Transverse colon (tissue), 3 donors: ENCODE data around the gene NOLC1.

Experiments used
- POLR2A ChIP-seq: fragments of 450-650 bp; IDR thresholded peaks from one replicate; pipeline ENCODE4 v1.6.1; 2016; ENCODE audit warnings: antibody characterized with exemption, mild to moderate bottlenecking, moderate library complexity
- TF ChIP-seq, protein P1 (sequence below), 5 experiments: fragments of 200-600 bp in 3 of 5; fragments of 450-650 bp in 2 of 5; sonication (generic) in 3 of 5; IDR thresholded peaks; 1 replicate in 2 of 5; 2 replicates in 3 of 5; pipeline ENCODE4 v1.5.1; 2016 to 2017; ENCODE audit warnings: antibody characterized with exemption in 5 of 5, inconsistent platforms in 3 of 5, mild to moderate bottlenecking in 2 of 5, moderate library complexity in 1 of 5

- TF ChIP-seq, protein P1, sequence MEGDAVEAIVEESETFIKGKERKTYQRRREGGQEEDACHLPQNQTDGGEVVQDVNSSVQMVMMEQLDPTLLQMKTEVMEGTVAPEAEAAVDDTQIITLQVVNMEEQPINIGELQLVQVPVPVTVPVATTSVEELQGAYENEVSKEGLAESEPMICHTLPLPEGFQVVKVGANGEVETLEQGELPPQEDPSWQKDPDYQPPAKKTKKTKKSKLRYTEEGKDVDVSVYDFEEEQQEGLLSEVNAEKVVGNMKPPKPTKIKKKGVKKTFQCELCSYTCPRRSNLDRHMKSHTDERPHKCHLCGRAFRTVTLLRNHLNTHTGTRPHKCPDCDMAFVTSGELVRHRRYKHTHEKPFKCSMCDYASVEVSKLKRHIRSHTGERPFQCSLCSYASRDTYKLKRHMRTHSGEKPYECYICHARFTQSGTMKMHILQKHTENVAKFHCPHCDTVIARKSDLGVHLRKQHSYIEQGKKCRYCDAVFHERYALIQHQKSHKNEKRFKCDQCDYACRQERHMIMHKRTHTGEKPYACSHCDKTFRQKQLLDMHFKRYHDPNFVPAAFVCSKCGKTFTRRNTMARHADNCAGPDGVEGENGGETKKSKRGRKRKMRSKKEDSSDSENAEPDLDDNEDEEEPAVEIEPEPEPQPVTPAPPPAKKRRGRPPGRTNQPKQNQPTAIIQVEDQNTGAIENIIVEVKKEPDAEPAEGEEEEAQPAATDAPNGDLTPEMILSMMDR (IDR thresholded peaks at IDR 0.05): no peak
- no peak for TF ChIP-seq POLR2A
Measured at GRCh38 chr10:102172288-102172687, 20.1 kb downstream of the NOLC1 start.
